Embryonic facial prominence (tissue), 1 donor: Measurements from ENCODE around the gene NOL6.
A peak's percentile ranks its signal among the peaks of the same experiment; 100 is the strongest.
"Not testable (repeated sequence)": the region's sequence is repeated elsewhere in the genome, so short reads cannot be mapped to it uniquely, and the experiment has no call there.

Source experiments
- DNase-seq: peaks from one replicate; pipeline ENCODE4 v3.0.0-alpha.2; 2016; ENCODE audit errors: extremely low spot score

The NOL6 gene, protein sequence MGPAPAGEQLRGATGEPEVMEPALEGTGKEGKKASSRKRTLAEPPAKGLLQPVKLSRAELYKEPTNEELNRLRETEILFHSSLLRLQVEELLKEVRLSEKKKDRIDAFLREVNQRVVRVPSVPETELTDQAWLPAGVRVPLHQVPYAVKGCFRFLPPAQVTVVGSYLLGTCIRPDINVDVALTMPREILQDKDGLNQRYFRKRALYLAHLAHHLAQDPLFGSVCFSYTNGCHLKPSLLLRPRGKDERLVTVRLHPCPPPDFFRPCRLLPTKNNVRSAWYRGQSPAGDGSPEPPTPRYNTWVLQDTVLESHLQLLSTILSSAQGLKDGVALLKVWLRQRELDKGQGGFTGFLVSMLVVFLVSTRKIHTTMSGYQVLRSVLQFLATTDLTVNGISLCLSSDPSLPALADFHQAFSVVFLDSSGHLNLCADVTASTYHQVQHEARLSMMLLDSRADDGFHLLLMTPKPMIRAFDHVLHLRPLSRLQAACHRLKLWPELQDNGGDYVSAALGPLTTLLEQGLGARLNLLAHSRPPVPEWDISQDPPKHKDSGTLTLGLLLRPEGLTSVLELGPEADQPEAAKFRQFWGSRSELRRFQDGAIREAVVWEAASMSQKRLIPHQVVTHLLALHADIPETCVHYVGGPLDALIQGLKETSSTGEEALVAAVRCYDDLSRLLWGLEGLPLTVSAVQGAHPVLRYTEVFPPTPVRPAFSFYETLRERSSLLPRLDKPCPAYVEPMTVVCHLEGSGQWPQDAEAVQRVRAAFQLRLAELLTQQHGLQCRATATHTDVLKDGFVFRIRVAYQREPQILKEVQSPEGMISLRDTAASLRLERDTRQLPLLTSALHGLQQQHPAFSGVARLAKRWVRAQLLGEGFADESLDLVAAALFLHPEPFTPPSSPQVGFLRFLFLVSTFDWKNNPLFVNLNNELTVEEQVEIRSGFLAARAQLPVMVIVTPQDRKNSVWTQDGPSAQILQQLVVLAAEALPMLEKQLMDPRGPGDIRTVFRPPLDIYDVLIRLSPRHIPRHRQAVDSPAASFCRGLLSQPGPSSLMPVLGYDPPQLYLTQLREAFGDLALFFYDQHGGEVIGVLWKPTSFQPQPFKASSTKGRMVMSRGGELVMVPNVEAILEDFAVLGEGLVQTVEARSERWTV

DNA sequence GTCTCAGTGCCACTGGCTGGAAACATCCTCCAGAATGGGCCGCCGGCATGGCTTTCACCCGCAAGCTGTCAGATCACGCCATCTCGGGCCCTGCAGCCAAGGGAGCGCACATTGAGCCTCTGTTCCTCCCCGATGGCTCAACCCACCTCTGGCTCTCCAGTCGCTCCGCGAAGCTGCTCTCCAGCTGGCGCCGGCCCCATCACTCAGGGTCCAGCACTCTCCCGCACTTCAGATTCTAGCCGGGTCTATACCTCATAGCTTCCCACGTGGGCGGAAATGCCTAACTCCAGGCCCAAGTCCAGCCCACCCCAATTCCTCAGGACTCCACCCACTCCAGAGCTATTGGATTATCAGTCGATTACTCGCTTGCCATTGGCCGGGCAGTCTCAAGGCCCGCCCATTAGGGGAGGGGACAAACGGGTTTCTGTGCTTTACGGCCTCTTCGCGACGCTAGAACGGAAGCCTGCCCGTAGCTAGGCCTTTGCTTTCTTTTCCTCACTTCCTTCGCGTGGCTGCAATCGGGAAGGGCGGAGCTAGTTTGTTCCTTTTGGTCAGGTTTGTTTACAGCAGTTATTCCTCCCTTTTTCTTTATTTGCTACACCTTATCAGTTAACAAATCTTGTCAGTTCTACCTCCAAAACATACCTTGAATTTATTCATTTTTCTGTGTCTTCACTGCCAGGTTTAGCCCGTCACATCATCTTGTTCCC, at the start of gene NOL6:
NOL6 (minus strand) TSS at position 282 of the 710 bp plus-strand sequence; CDS start at position 200, 82 bp downstream.
- DNase-seq = peak; percentile 96

DNA sequence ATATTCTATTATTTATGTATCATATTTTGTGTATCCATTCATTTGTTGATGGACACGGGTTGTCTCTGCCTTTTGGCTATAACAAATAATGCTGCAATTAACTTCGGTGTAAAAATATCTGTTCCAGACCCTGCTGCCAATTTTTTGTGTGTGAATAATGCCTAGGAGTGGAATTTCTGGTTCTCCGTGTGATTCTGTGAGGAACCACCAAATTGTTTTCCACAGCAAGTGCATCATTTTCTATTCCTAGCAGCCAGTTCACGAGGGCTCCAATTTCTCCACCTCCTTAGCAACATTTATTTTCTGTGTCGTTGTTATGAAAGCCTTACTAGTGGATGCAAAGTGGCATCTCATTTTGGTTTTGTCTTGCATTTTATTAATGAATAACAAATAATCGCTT, 48.1 kb upstream of the NOL6 start:
- DNase-seq = not testable (repeated sequence)

DNA sequence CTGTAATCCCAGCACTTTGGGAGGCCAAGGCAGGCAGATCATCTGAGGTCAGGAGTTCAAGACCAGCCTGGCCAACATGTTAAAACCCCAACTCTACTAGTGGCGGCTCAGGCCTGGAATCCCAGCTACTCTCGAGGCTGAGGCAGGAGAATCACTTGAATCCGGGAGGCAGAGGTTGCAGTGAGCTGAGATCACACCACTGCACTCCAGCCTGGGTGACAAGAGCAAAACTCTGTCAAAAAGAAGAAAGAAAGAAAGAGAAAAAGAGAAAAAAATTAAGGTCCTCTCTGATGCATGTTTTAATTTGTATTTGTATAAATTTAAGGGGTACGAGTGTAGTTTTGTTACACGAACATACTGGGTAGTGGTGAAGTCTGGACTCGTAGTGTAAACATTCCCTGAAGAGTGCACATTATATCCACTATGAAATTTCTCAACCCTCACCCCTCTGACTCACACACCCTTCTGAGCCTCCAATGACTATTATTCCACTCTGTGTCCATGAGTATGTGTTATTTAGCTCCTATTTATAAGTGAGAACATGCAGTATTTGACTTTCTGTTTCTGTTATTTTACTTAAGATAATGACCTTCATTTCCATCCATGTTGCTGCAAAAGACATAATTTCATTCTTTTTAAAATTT, 44.3 kb upstream of the NOL6 start:
- not testable (repeated sequence) for DNase-seq

DNA sequence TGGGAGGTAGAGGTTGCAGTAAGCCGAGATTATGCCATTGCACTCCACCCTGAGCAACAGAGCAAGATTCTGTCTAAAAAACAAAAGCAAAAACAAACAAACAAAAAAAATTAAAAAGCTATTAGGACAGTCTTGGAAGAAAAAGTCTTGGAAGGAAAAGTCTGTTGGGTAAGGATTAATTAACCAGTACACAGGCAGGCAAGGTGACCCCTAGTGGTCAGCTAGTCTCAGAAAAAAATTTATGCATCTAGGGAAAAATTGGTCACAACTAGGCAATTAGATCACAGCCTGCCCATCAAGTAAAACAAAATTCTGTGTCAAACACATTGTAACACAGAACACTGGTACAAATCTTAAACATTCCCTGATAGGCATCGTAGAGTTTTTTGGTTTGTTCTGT, 43.6 kb upstream of the NOL6 start:
- DNase-seq = no peak

DNA sequence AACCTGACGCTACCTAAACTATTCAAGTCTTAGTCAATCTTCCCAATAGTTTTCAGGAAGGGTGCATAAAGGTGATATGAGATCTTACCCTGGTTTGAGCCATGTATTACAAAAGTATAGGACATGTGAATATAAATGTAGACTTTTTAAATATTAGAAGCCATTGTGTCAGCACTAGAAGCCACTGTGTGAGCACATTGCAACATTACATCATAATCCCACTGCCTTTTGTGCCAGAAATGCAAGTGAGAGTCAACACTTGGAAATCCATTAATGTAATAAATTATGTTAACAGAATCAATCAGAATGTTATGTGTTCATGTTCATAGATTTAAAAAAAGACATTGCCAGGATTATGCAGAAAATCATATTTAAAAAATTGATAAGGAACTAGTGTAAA, 42.7 kb upstream of the NOL6 start:
- DNase-seq = not testable (repeated sequence)

DNA sequence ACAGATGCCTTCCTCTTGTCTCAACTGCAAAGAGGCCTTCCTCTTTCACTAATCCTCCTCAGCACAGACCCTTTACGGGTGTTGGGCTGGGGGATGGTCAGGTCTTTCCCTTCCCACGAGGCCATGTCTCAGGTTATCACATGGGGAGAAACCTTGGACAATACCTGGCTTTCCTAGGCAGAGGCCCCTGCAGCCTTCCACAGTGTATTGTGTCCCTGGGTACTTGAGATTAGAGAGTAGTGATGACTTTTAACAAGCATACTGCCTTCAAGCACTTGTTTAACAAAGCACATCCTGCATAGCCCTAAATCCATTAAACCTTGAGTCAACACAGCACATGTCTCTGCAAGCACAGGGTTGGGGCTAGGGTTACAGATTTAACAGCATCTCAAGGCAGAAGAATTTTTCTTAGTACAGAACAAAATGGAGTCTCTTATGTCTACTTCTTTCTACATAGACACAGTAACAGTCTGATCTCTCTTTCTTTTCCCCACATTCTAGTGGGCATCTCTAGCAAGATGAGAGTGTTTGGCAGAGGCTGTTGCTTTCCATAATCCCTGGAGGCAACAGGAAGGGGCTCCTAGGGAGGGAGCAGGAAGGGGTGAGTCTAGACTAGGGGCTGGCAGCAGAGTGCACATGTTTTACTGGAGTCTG, 41.7 kb upstream of the NOL6 start:
- DNase-seq = not testable (repeated sequence)

DNA sequence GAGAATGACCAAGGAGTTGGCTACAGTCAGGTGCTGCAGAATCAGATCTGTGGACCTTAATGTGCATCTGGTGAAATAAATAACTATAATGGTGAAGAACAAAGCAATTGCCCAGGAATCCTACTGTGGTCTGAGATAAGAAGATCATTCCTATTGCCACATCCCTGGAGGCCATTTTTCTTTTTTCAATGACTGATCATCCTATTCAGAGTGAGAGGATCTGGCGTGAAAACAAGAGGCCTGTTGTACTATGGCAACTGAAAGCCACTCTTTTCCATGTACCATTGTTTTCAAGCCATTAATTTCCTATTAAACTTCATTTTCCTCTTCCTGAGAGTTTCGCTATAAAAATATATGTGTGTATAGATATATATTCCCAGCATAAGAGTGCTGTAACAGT, 38.8 kb upstream of the NOL6 start:
- DNase-seq = not testable (repeated sequence)

DNA sequence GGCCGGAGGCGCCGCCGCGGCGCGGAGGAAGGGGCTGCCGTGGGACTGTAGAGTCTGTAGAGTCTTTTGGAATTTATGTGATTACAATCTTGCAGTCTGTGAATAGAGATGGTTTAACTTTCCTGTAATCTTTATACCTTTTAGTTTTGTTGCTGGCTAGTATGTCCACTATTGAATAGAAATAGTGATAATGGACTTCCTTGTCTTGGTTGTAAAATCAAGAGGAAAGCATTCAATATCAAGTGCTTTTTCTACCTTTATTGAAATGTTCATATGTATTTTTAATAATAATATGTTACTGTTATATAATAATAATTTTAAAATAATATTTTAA, 37.4 kb upstream of the NOL6 start:
- DNase-seq = not testable (repeated sequence)

DNA sequence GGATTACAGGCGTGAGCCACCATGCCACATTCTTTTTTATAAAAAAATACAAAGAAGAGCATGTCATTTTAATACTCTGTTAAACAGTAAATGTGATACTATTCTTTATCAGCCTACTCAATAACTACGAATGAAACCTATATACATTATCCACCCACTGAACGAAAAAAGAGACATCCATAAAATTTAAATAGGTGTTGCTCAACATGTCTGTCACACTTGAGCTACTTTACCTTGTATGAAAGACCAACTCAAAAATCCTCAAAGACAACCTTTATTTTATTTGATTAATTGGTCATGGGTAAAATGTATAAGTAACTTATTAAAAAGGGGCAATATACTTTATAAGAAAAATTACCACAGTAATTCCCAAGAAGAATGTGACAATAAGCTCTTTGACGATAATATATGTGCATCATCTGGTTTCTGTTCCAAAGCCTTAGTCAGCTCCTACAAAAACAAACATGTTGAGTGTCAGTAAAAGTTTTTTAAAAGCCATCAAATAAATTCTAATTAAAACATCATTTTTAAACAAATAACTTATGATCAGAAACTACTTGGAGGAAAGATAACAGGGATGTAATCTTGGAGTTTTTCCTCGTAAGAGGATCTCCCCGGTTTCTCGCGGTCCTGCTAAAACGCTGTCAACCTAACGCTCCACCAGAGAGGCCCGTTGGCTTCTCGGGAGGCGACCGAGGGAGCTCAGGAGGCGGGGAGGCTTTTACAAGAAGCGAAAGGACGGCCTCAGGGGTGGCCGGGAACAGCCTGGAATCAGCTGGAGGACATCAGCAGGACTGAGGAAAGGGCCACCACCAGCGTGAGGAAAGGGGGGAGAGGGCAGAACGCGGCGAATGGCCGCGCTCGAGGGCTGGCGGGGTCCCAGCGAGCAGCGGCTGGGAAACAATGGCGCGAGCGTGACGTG, 36.8 kb upstream of the NOL6 start:
- peak; percentile 29 for DNase-seq

DNA sequence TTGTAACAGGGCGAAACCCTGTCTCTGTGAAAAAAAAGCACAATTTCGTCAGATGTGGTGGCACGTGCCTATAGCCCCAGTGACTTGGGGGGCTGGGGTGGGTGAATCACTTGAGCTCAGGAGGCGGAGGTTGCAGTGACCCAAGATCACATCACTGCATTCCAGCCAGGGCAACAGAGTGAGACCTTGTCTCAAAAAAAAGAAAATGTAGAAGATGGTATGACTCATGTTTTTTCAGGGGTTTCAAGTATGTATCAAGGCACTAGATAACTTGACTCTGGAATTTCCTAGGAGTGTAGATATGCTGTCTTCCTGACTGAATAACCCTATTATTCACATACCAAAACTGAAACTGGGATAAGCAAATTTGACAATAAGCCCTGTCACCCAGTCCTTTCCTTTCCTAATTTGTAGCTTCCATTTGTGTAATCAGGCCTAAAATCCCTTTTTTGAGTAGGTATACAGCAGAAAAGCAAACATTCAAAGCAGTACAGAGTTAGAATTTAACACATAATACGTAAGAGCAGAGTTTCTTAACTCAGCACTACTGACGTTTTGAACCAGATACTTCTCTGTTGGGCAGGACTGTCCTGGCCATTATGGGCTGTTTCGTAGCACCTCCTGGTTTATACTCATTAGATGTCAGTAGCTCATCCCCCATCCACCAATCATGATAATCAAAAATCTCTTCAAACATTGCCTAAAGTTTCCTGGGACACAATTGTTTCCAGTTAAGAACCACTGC, 33.1 kb upstream of the NOL6 start:
- no peak for DNase-seq

DNA sequence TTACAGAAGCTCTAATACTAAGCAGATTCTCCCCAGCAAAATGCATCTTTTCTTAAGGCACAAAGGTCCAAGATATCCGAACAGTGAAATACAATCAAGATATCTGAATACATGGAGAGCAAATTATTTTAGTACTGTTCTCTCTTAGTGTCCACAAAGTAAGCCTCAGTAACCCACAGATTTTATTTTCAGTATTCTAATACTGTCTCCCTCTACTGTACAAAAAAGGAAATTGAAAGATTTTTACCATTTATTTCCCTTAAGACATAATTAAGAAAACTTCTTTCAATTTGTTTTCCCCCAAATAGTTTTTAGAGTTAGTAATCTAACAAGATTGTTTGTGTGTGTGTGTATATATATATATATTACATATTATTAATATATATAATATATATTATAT, 24.7 kb upstream of the NOL6 start:
- DNase-seq = no peak

DNA sequence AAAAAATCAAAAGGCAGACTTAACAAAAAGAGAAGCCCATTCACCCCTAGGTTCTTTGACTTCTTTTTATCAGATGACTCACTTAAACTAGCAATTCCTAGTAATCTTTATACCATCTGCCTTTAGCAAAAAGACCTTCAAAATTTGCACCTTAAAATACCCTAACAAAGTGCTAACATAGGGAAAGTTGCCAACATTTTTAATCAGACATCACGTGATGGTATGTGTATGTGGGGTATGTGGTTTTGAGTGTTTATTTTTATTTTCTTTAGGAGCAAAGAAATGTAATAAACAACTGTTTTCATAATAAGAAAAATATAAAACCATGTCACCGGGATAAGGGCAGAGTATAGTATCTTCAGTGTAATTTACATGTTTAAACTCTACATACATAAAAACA, 20.1 kb upstream of the NOL6 start:
- DNase-seq = not testable (repeated sequence)

DNA sequence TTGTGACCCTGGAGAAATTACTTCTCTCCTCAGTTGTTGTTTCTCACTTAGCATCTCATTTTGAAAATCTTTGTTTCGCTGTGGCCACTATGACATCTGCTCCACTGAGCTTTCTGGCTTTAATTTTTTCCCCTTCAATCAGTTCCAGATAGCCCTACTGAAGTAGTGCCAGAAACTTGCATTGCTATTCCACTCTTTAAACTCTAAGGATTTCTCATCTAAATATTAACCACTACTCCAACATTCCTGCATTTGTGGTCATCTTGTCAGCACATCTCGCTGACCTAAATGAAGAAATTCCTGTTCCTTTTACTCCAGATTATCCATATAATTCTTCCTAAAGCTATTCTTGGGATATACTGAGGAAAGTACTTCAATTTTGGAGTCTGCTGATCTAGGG, 15.3 kb upstream of the NOL6 start:
- no peak for DNase-seq

DNA sequence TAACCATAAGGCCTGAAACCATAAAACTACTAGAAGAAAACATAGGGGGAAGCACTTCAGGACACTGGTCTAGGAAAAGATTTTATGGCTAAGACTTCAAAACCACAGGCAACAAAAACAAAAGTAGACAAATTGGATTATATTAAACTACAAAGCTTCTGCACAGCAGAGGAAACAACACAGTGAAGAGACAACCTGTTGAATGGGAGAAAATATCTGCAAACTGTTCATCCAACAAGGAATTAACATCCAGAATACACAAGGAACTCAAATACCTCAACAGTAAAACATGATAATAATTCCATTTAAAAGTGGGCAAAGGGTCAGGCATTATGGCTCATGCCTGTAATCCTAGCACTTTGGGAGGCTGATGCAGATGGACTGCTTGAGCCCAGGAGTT, 11.6 kb upstream of the NOL6 start:
- DNase-seq = not testable (repeated sequence)

DNA sequence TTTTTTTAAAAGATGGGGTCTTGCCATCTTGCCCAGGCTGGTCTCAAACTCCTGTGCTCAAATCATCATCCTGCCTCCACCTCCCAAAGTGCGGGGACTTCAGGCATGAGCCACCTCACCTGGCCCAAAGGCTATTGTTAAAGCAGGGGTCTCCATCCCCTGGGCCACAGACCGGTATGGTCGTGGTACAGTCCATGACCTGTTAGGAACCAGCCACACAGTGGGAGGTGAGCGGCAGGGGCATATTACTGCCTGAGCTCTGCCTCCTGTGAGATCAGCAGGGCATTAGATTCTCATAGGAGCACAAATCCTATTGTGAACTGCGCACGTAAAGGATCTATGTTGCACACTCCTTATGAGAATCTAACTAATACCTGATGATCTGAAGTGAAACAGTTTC, 7.3 kb upstream of the NOL6 start:
- no peak for DNase-seq

DNA sequence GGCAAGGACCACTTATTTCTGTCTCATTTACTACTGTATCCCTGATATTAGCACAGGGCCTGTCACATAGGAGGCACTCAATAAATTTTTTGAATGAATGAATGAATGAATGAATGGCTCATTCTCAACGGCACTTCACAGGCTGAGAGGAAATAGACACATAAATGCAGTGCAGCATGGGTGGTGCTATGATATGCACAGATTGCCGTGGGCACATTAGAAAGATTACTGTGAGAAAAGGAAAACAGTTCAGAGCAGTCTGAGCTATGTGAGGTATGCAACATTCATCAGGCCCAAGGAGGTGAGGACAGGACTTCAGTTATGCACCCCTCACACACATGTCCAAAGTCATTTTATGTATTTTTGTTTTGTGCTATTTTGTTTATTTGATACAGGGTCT, 6.4 kb upstream of the NOL6 start:
- DNase-seq = no peak

DNA sequence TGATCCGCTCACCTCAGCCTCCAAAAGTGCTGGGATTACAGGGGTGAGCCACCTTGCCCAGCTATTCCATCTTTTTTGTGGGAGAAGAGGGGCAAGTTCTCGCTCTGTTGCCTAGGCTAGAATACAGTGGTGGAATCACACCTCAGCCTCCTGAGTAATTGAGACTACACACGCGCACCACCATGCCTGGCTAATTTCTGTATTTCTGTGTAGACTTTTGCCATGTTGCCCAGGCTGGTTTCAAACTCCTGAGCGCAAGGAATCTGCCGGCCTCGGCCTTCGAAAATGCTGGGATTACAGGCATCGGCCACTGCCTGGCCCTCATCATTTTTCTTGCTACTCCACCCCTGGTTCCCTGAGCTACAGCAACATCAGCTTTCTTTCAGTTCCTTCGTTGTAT, 2.8 kb upstream of the NOL6 start:
- DNase-seq = no peak

DNA sequence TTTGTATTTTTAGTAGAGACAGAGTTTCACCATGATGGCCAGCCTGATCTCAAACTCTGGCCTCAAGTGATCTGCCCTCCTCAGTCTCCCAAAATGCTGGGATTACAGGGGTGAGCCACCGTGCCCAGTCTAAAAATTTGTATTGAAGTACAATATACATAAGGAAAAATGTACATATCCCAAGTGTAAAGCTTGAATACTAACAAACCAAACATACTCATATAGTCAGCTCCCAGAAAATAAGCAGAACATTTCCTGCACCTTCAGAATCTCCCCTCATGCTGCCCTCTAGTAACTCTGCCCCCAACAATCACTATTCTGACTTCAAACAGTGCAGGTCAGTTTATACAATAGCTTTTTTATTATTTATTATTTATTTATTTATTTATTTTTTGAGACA, 1.6 kb upstream of the NOL6 start:
- no peak for DNase-seq
